GM08714 (cell line): ENCODE measurements around the gene RNGTT.
"Not testable (repeated sequence)": the region's sequence is repeated elsewhere in the genome, so short reads cannot be mapped to it uniquely, and the experiment has no call there.

Experiments
- H3K4me3 ChIP-seq: fragments of 200-500 bp; sonication (Bioruptor generic); 2 replicates; pipeline ENCODE4 v1.5.1; 2014; ENCODE audit warnings: mild to moderate bottlenecking, low read length, inconsistent platforms
- ZNF274 ChIP-seq: IDR thresholded peaks from 2 replicates; pipeline ENCODE4 v1.6.1; 2012; ENCODE audit warnings: mild to moderate bottlenecking, low read depth, low read length

Gene RNGTT

GRCh38 chr6:88910922-88911778 lies 52.3 kb downstream of the RNGTT start:
- H3K4me3 ChIP-seq: no peak overlapping the region
- TF ChIP-seq ZNF274: no peak

- TF ChIP-seq ZNF274: no peak
- H3K4me3 ChIP-seq: no peak overlapping the region
These were observed 54.5 kb downstream of the RNGTT start for GRCh38 chr6:88908598-88909548.

- H3K4me3 ChIP-seq: not testable (repeated sequence)
These were observed 56.3 kb downstream of the RNGTT start for GRCh38 chr6:88907148-88907547.

- no peak for TF ChIP-seq ZNF274
- no peak overlapping the region for H3K4me3 ChIP-seq
These were observed 63.7 kb downstream of the RNGTT start for GRCh38 chr6:88899569-88900316.

GRCh38 chr6:88895911-88896310 lies 67.5 kb downstream of the RNGTT start:
- TF ChIP-seq ZNF274: no peak
- H3K4me3 ChIP-seq: no peak overlapping the region

GRCh38 chr6:88890860-88891845 lies 72.3 kb downstream of the RNGTT start:
- no peak overlapping the region for H3K4me3 ChIP-seq
- TF ChIP-seq ZNF274: no peak

GRCh38 chr6:88890394-88890793 lies 73.0 kb downstream of the RNGTT start:
- no peak for TF ChIP-seq ZNF274

GRCh38 chr6:88884361-88884760 lies 79.1 kb downstream of the RNGTT start:
- TF ChIP-seq ZNF274: no peak
- H3K4me3 ChIP-seq: no peak overlapping the region

More at GRCh38 chr6:88890394-88890793, 73.0 kb downstream of the RNGTT start:
- no peak overlapping the region for H3K4me3 ChIP-seq

GRCh38 chr6:88882536-88882935 lies 80.9 kb downstream of the RNGTT start:
- no peak for TF ChIP-seq ZNF274
- no peak overlapping the region for H3K4me3 ChIP-seq

- no peak for TF ChIP-seq ZNF274
- H3K4me3 ChIP-seq: no peak overlapping the region
These were observed 82.0 kb downstream of the RNGTT start for GRCh38 chr6:88881451-88881850.

GRCh38 chr6:88880021-88880420 lies 83.4 kb downstream of the RNGTT start:
- H3K4me3 ChIP-seq: no peak overlapping the region
- no peak for TF ChIP-seq ZNF274

GRCh38 chr6:88877893-88878292 lies 85.5 kb downstream of the RNGTT start:
- no peak for TF ChIP-seq ZNF274

GRCh38 chr6:88872962-88873361 lies 90.5 kb downstream of the RNGTT start:
- no peak for TF ChIP-seq ZNF274
- no peak overlapping the region for H3K4me3 ChIP-seq

More at GRCh38 chr6:88877893-88878292, 85.5 kb downstream of the RNGTT start:
- no peak overlapping the region for H3K4me3 ChIP-seq
